HG02763 (cell line): ENCODE measurements around the gene NFATC2.

Experiments
- ATAC-seq: cut with Tn5 transposase; IDR thresholded peaks from one replicate; pipeline ENCODE4 v1.9.1; 2021; ENCODE audit warnings: mild to moderate bottlenecking, moderate library complexity; ENCODE audit not compliant: unreplicated experiment

The NFATC2 gene

GRCh38 chr20:51542571-51543421, at the start of gene NFATC2:
Gene NFATC2 (minus strand): TSS chr20:51542719. CDS start chr20:51542499, 220 bp downstream.
- peak; percentile 36 for ATAC-seq

- ATAC-seq = no peak
Observed at GRCh38 chr20:51591871-51592270, 49.4 kb upstream of the NFATC2 start.

- ATAC-seq = no peak
Observed at GRCh38 chr20:51588762-51589161, 46.2 kb upstream of the NFATC2 start.

GRCh38 chr20:51587145-51587544, 44.6 kb upstream of the NFATC2 start:
- ATAC-seq = no peak

- no peak for ATAC-seq
Observed at GRCh38 chr20:51586005-51586440, 43.5 kb upstream of the NFATC2 start.

GRCh38 chr20:51585148-51585547, 42.6 kb upstream of the NFATC2 start:
- ATAC-seq = no peak

- no peak for ATAC-seq
Observed at GRCh38 chr20:51584737-51585136, 42.2 kb upstream of the NFATC2 start.

GRCh38 chr20:51584116-51584515, 41.6 kb upstream of the NFATC2 start:
- no peak for ATAC-seq

- no peak for ATAC-seq
Observed at GRCh38 chr20:51583499-51583898, 41.0 kb upstream of the NFATC2 start.

GRCh38 chr20:51583073-51583472, 40.6 kb upstream of the NFATC2 start:
- no peak for ATAC-seq

GRCh38 chr20:51581571-51581970, 39.1 kb upstream of the NFATC2 start:
- no peak for ATAC-seq

- ATAC-seq = no peak
Observed at GRCh38 chr20:51579137-51579536, 36.6 kb upstream of the NFATC2 start.

- ATAC-seq = no peak
Observed at GRCh38 chr20:51578145-51578459, 35.6 kb upstream of the NFATC2 start.

GRCh38 chr20:51577432-51578144, 35.1 kb upstream of the NFATC2 start:
- no peak for ATAC-seq

- no peak for ATAC-seq
Observed at GRCh38 chr20:51575486-51575885, 33.0 kb upstream of the NFATC2 start.

GRCh38 chr20:51574248-51575033, 31.9 kb upstream of the NFATC2 start:
- no peak for ATAC-seq

- ATAC-seq = no peak
Observed at GRCh38 chr20:51573576-51574243, 31.2 kb upstream of the NFATC2 start.

GRCh38 chr20:51571460-51571794, 28.9 kb upstream of the NFATC2 start:
- ATAC-seq = no peak

GRCh38 chr20:51570739-51571459, 28.4 kb upstream of the NFATC2 start:
- no peak for ATAC-seq
